T47D (cell line): ENCODE results near the gene ALX1.
A peak's percentile ranks its signal among the peaks of the same experiment; 100 is the strongest.

ENCODE experiments used
- DNase-seq, 2 experiments: peaks; one replicate each; pipeline versions ENCODE4 v3.0.0 to v3.0.0-alpha.2; 2011 to 2012; ENCODE audit warnings: low read depth in 1 of 2, low spot score in 1 of 2
- JUND ChIP-seq: IDR thresholded peaks from 2 replicates; pipeline ENCODE4 v1.6.1; 2012; ENCODE audit warnings: low read depth
- in situ Hi-C: cut with HindIII; loops from 2 replicates; pipeline ENCODE4 v1.10.0; 2016; ENCODE audit warnings: low sequenced_read_pairs, low pct_unique_long_range_greater_than_20kb

Gene ALX1

GRCh38 chr12:85280165-85280983 is at the start of gene ALX1:
Gene ALX1, plus strand, starts transcription at chr12:85280220. Its CDS starts 42 bp downstream, at chr12:85280262.
- TF ChIP-seq JUND, result no peak
- in situ Hi-C loops, result no loop called here
- peak in 1 of 2 experiments; percentile 12 for DNase-seq

DNA sequence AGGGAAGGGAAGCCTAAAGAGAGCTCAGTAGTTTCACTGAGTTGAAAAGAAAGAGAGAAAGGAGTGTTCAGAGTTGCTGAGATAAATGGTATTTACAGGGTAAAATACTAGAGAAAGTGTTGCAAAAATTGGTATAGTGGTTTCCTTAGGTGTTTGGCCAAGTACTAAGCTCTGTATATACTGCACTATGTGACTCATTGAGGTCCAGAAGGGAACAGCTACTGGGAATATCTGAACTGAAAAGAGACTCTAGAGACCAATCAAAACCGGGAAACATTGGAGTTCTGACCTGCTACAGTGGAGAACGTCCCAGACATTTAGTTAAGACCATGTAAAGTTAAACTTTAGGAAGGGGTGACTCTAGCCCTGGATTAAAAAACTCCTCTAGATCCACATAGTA is 42.7 kb upstream of the ALX1 start:
- no peak for TF ChIP-seq JUND
- in situ Hi-C loops, result no loop called here
- no peak for DNase-seq

DNA sequence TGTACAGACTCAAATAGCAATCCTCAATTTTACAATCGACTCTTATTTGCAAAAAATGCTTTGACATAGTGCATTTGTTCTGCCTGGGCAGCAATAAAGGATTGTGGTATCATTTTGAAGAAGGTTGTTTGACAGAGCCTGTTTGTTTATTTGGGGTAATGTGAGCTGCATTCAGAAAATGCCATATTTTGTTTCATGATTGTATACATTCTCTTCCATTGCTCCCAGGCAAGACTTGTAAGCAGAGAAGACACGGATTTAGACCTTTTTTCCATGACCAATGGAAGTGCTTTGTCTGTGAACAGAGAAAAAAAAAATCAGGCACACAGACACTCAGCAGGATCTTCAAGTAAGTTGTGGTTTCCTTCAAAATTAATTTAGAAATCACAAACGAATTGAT is 35.5 kb upstream of the ALX1 start:
- in situ Hi-C loops, result no loop called here
- DNase-seq, result no peak
- no peak for TF ChIP-seq JUND

DNA sequence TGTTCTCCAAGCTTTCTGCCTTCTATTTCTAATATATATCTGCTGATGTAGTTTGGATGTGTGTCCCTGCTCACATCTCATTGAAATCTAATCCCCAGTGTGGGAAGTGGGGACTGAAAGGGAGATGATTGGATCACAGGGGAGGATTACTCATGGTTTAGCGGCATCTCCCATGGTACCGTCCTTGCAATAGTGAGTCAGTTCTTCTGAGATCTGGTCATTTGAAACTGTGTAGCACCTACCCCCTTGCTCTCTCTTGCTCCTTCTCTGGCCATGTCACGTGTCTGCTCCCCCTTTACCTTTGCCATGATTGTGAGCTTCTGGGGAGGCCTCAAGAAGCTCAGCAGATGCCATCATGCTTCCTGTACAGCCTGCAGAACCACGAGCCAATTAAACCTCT is 26.2 kb upstream of the ALX1 start:
- in situ Hi-C loops, result no loop called here
- DNase-seq, result no peak
- TF ChIP-seq JUND, result no peak

- DNase-seq, result no peak
- no peak for TF ChIP-seq JUND
- in situ Hi-C loops, result no loop called here
These were observed 22.3 kb upstream of the ALX1 start for GRCh38 chr12:85257671-85258070.

GRCh38 chr12:85260447-85260846 is 19.6 kb upstream of the ALX1 start:
- in situ Hi-C loops, result no loop called here
- no peak for DNase-seq
- TF ChIP-seq JUND, result no peak

DNA sequence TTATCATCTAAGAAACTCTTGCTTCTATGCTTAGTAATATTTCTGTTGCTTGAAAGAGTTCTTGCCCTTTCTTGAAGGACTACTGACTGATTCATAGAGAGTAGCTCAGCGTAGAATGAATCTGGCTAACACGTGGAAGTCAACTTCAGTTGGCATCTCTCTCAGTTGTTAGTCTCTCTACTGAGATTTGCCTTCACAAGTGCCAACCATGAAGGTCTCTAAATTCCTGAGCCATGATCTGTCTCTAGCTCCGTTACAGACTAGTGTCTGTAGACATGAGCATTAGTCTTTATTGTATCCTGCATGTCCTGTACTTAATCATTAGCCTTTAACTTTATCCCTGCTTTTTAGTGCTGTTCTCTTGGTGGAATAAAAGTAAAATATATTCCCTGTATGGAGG is 19.1 kb upstream of the ALX1 start:
- no peak for TF ChIP-seq JUND
- DNase-seq, result no peak
- in situ Hi-C loops, result no loop called here

DNA sequence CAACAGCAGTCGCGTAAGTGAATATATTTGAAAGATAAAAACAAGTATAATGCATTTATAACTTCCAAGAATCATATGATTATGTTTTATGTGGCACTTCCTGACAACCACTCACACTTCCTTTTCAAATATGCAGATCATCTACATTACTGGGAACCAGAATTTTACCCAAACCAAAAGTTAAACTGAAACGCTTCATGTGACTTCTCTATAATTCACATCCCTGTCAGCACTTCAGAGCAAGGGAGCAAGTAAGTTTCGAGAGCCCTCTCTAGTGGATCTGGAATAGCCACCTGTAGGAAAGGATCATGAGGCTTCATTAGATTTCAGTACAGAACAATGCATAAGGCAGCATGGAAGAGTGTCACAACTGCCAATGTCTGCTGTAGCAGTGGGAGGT is 13.7 kb upstream of the ALX1 start:
- no peak for DNase-seq
- no peak for TF ChIP-seq JUND
- in situ Hi-C loops, result no loop called here

- in situ Hi-C loops, result no loop called here
- no peak for TF ChIP-seq JUND
These were observed 6.4 kb upstream of the ALX1 start for GRCh38 chr12:85273381-85274314.

GRCh38 chr12:85274315-85274651 is 5.7 kb upstream of the ALX1 start:
- no peak for DNase-seq
- in situ Hi-C loops, result no loop called here
- TF ChIP-seq JUND, result no peak

More at GRCh38 chr12:85273381-85274314, 6.4 kb upstream of the ALX1 start:
- peak in 1 of 2 experiments; percentile 38 for DNase-seq

DNA sequence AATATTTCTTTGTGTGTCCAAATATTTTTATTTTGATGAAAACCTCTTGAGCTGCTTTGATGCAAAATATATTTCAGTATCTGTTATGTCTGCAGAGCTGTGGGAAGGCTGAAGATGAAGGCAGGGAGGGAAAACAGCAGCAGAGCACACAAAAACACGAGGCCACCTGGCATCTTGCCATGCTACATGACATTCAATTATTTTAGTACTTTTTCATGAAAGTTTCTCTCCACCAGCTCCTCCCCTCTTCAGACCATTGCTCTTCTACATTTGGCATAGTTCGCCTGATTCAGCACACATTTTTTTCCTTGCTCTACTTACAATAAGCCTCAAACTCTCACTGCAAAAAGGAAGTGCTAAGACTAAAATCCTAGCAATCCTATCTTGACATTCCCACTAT is 4.6 kb upstream of the ALX1 start:
- DNase-seq, result no peak
- TF ChIP-seq JUND, result no peak
- in situ Hi-C loops, result no loop called here

- no peak for DNase-seq
- no peak for TF ChIP-seq JUND
- in situ Hi-C loops, result no loop called here
These were observed 2.8 kb upstream of the ALX1 start for GRCh38 chr12:85277191-85277590.
